HepG2 (cell line): ENCODE measurements around the gene ADGRD1. TPM values are rescaled to one million over a fixed set of nuclear protein-coding genes. Genes with fewer than 3 reads are reported as not detected.

Source experiments
- ATAC-seq: fragments of 200-7000 bp; cut with Tn5 transposase; 3 replicates; pipeline ENCODE4 v1.9.1; 2020; ENCODE audit warnings: mild to moderate bottlenecking, moderate library complexity
- BruUV-seq: library from RNA; stranded (reverse); fragments of 400-500 nt; replicated peaks from 2 replicates; lab custom pipeline; 2021; lab: Mats Ljungman, UMichigan
- CTCF ChIA-PET: fragments of 300-600 bp; formaldehyde crosslinking; extraction: SDS; loops from one replicate; lab custom pipeline; 2021; ENCODE audit warnings: low total read pairs, inconsistent platforms, low intra/inter-chr PET ratio; lab: Yijun Ruan, JAX
- POLR2A ChIA-PET: fragments of 350-600 bp; sonication (Branson Sonifier 250); formaldehyde crosslinking; loops from one replicate; lab custom pipeline; 2020; ENCODE audit warnings: antibody characterized with exemption, inconsistent platforms; lab: Yijun Ruan, JAX
- DNase-seq: peaks from one replicate; pipeline ENCODE4 v3.0.0-alpha.2; 2015; ENCODE audit warnings: low spot score
- FAIRE-seq: peaks from 3 replicates; lab custom pipeline; 2011; peaks lifted over from hg19 to GRCh38; lab: Jason Lieb, UNC
- H2AFZ ChIP-seq: one replicate; pipeline ENCODE4 v1.6.1; 2011; ENCODE audit warnings: low read length, inconsistent platforms
- H3K27ac ChIP-seq: fragments of 300-600 bp; 3 replicates; pipeline ENCODE4 v1.8.0; 2011; ENCODE audit warnings: mixed run types, mild to moderate bottlenecking, mixed read lengths, low read length, inconsistent platforms; ENCODE audit not compliant: insufficient read depth; ENCODE audit errors: extremely low read length
- H3K27me3 ChIP-seq, 2 experiments: fragments of 200-600 bp in 1 of 2; 2 replicates in 1 of 2; 3 replicates in 1 of 2; pipeline versions ENCODE4 v1.6.0 to v1.8.0; 2011; ENCODE audit warnings: low read length in 2 of 2, mild to moderate bottlenecking in 2 of 2, moderate library complexity in 2 of 2, inconsistent platforms in 1 of 2; ENCODE audit not compliant: insufficient read depth in 2 of 2, control insufficient read depth in 1 of 2
- H3K36me3 ChIP-seq, 2 experiments: fragments of 200-600 bp in 1 of 2; replicated peaks in 1 of 2; 2 replicates in 1 of 2; 3 replicates in 1 of 2; pipeline versions ENCODE4 v1.5.1 to v1.8.0; 2011; ENCODE audit warnings: low read length in 2 of 2, inconsistent platforms in 1 of 2; ENCODE audit not compliant: insufficient read depth in 2 of 2, control insufficient read depth in 1 of 2
- H3K4me1 ChIP-seq: 2 replicates; pipeline ENCODE4 v1.5.1; 2012; ENCODE audit warnings: low read length, inconsistent platforms; ENCODE audit not compliant: insufficient read depth
- H3K4me2 ChIP-seq: 2 replicates; pipeline ENCODE4 v1.6.0; 2011; ENCODE audit warnings: low read depth, low read length, inconsistent platforms
- H3K4me3 ChIP-seq, 3 experiments: fragments of 200-600 bp in 1 of 3; sonication (generic), shearing (Covaris generic) in 1 of 3; replicated peaks in 1 of 3; 2 replicates each; pipeline ENCODE4 v1.5.1; 2011 to 2016; ENCODE audit warnings: low read length in 3 of 3, inconsistent platforms in 2 of 3, low read depth in 2 of 3, mild to moderate bottlenecking in 2 of 3, control low read depth in 1 of 3, mixed read lengths in 1 of 3; ENCODE audit not compliant: insufficient read depth in 1 of 3
- H3K79me2 ChIP-seq: one replicate; pipeline ENCODE4 v1.6.1; 2011; ENCODE audit warnings: low read length, inconsistent platforms; ENCODE audit not compliant: insufficient read depth
- H3K9ac ChIP-seq: 2 replicates; pipeline ENCODE4 v1.6.0; 2011; ENCODE audit warnings: mild to moderate bottlenecking, low read depth, low read length, inconsistent platforms; ENCODE audit not compliant: insufficient read depth
- H3K9me3 ChIP-seq: 2 replicates; pipeline ENCODE4 v1.5.1; 2012; ENCODE audit warnings: mild to moderate bottlenecking, low read length
- H4K20me1 ChIP-seq: 2 replicates; pipeline ENCODE4 v1.6.0; 2011; ENCODE audit warnings: inconsistent platforms, mild to moderate bottlenecking, low read length, moderate library complexity; ENCODE audit not compliant: insufficient read depth
- ESRRA ChIP-seq: sonication (generic); formaldehyde crosslinking; IDR thresholded peaks from 2 replicates; pipeline ENCODE4 v1.5.1; 2020; ENCODE audit warnings: mild to moderate bottlenecking, low read depth, missing genetic modification reagents
- HNRNPK ChIP-seq: fragments of 200-400 bp; formaldehyde crosslinking; IDR thresholded peaks from 2 replicates; pipeline ENCODE4 v1.6.1; 2018; ENCODE audit warnings: low read length, low read depth, moderate library complexity, mild to moderate bottlenecking; ENCODE audit not compliant: poor library complexity, severe bottlenecking
- PAWR ChIP-seq: sonication (generic); formaldehyde crosslinking; IDR thresholded peaks from 2 replicates; pipeline ENCODE4 v1.4.0; 2020; ENCODE audit warnings: missing genetic modification reagents, mild to moderate bottlenecking, borderline replicate concordance
- RBFOX2 ChIP-seq: fragments of 200-400 bp; formaldehyde crosslinking; IDR thresholded peaks from 2 replicates; pipeline ENCODE4 v1.6.1; 2017; ENCODE audit warnings: low read depth, mild to moderate bottlenecking, low read length
- RBM39 ChIP-seq: fragments of 200-400 bp; formaldehyde crosslinking; IDR thresholded peaks from one replicate; pipeline ENCODE4 v1.6.1; 2018; ENCODE audit warnings: antibody characterized with exemption, mild to moderate bottlenecking, low read depth, low read length; ENCODE audit not compliant: poor library complexity, severe bottlenecking
- STAG1 ChIP-seq: sonication (generic); formaldehyde crosslinking; IDR thresholded peaks from 2 replicates; pipeline ENCODE4 v1.4.0; 2020; ENCODE audit warnings: missing genetic modification reagents
- ZNF331 ChIP-seq: sonication (generic); formaldehyde crosslinking; IDR thresholded peaks from 2 replicates; pipeline ENCODE4 v1.4.0; 2020; ENCODE audit warnings: missing genetic modification reagents
- ZNF446 ChIP-seq: sonication (generic); formaldehyde crosslinking; IDR thresholded peaks from 2 replicates; pipeline ENCODE4 v1.5.0; 2020; ENCODE audit warnings: mild to moderate bottlenecking, missing genetic modification reagents
- ZNF670 ChIP-seq: sonication (generic); formaldehyde crosslinking; IDR thresholded peaks from 2 replicates; pipeline ENCODE4 v1.8.0; 2022; ENCODE audit warnings: mild to moderate bottlenecking, missing genetic modification reagents, borderline replicate concordance
- ZNF691 ChIP-seq: sonication (generic); formaldehyde crosslinking; IDR thresholded peaks from 2 replicates; pipeline ENCODE4 v1.4.0; 2020; ENCODE audit warnings: missing genetic modification reagents, low read depth, mild to moderate bottlenecking, borderline replicate concordance
- ZSCAN29 ChIP-seq: sonication (generic); formaldehyde crosslinking; conservative IDR thresholded peaks from 2 replicates; pipeline ENCODE4 v1.4.0; 2020; ENCODE audit warnings: mild to moderate bottlenecking, missing genetic modification reagents
- WGBS: methylation state at CpG from one replicate; pipeline ENCODE4 v1.1.6; 2017; ENCODE audit warnings: low lambda C conversion rate; 5-methylcytosine and 5-hydroxymethylcytosine counted together
- in situ Hi-C: cut with HindIII; loops from 2 replicates; pipeline ENCODE4 v1.10.0; 2017; ENCODE audit warnings: low pct_unique_long_range_greater_than_20kb; ENCODE audit not compliant: extremely low pct_ligation_motif_present
- intact Hi-C: fragments of 100-400 bp; cut with micrococcal nuclease; formaldehyde crosslinking; loops from one replicate; pipeline ENCODE4 v1.10.0; 2022; ENCODE audit not compliant: unreplicated experiment
- polyA plus RNA-seq, 8 experiments: library from polyadenylated mRNA; depleted of rRNA in 3 of 8; stranded (reverse) in 7 of 8; unstranded in 1 of 8; fragments of >200 nt; fragmentation: Illumina TruSeq in 4 of 8; extraction: Trizol in 4 of 8; gene quantifications; 2 replicates each; pipeline versions ENCODE4 v1.2.1 to v1.2.3, GENCODE V29; 2011 to 2016; ENCODE audit warnings: low read depth in 4 of 8, missing spikeins in 1 of 8, mixed read lengths in 1 of 8; ENCODE audit not compliant: insufficient read depth in 1 of 8
- total RNA-seq, 5 experiments: library from RNA; depleted of rRNA; stranded (reverse); fragments of >200 nt; fragmentation: Illumina TruSeq; extraction: Trizol; gene quantifications; 2 replicates each; pipeline ENCODE4 v1.2.3, GENCODE V29; 2016; ENCODE audit warnings: low read depth in 1 of 5
- TF ChIP-seq, protein P1 (sequence below): sonication (generic); formaldehyde crosslinking; IDR thresholded peaks from 2 replicates; pipeline ENCODE4 v1.8.1; 2023; ENCODE audit warnings: mild to moderate bottlenecking, inconsistent platforms, moderate library complexity, missing genetic modification reagents, borderline replicate concordance
- TF ChIP-seq, protein P2 (sequence below): sonication (generic); formaldehyde crosslinking; IDR thresholded peaks from 2 replicates; pipeline ENCODE4 v1.5.1; 2020; ENCODE audit warnings: missing genetic modification reagents, mild to moderate bottlenecking, borderline replicate concordance

The ADGRD1 gene
- total and polyA plus RNA-seq, 2 of the 13 experiments (the other 11 are each of a cell fraction or from before 2014, with no cell fraction given): 0.46 to 12.4 TPM

GRCh38 chr12:131052063-131052781 is 98.5 kb downstream of the ADGRD1 start:
- no peaks in the 10 kb centered on the region for H4K20me1 ChIP-seq
- no peak overlapping the region for H3K27ac ChIP-seq
- no peaks in the 10 kb centered on the region for H3K36me3 ChIP-seq
- POLR2A ChIA-PET: no interaction called here
- no peaks in the 10 kb centered on the region for H3K27me3 ChIP-seq
- DNase-seq (no peak), ATAC-seq (no peak), FAIRE-seq (no peak)
- no peak overlapping the region for H3K4me2 ChIP-seq
- no peaks in the 10 kb centered on the region for H3K4me1 ChIP-seq
- in situ Hi-C loops (no loop called here), intact Hi-C loops (no loop called here)
- no peaks in the 10 kb centered on the region for H3K79me2 ChIP-seq
- no peak overlapping the region for H2AFZ ChIP-seq
- no peak overlapping the region for H3K4me3 ChIP-seq
- no peak overlapping the region for H3K9ac ChIP-seq
- TF ChIP-seq, protein P1, sequence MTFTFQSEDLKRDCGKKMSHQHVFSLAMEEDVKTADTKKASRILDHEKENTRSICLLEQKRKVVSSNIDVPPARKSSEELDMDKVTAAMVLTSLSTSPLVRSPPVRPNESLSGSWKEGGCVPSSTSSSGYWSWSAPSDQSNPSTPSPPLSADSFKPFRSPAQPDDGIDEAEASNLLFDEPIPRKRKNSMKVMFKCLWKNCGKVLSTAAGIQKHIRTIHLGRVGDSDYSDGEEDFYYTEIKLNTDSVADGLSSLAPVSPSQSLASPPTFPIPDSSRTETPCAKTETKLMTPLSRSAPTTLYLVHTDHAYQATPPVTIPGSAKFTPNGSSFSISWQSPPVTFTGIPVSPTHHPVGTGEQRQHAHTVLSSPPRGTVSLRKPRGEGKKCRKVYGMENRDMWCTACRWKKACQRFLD (CRISPR knock-in tag): no peak
- TF ChIP-seq ESRRA (CRISPR knock-in tag) (no peak), STAG1 (CRISPR knock-in tag) (no peak), ZNF670 (CRISPR knock-in tag) (no peak), ZNF331 (CRISPR knock-in tag) (no peak), RBFOX2 (no peak), HNRNPK (no peak), ZSCAN29 (CRISPR knock-in tag) (no peak), ZNF446 (CRISPR knock-in tag) (no peak), ZNF691 (CRISPR knock-in tag) (no peak), PAWR (no peak), RBM39 (no peak)
- TF ChIP-seq, protein P2, sequence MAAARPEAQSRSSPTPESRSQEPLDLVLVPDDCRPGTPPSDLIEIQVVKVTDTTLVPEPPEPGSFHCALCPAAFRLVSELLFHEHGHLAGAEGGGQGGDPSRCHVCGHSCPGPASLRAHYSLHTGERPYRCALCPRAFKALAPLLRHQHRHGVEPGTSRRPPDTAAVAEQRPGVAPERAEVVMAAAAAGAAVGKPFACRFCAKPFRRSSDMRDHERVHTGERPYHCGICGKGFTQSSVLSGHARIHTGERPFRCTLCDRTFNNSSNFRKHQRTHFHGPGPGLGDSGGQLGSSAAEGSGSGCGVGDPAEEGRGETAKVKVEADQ: no peak
- BruUV-seq: no TSS peak
- 81% methylated on average over 11 of the region's 15 CpGs for WGBS
- CTCF ChIA-PET: no interaction called here
- no peaks in the 10 kb centered on the region for H3K9me3 ChIP-seq
